ENCODE measurements around the gene BRD3OS.
A peak's percentile ranks its signal among the peaks of the same experiment; 100 is the strongest.

The BRD3OS gene

GRCh38 chr9:133989625-133990365, 35.5 kb upstream of the BRD3OS start:
- no peak for DNase-seq

GRCh38 chr9:133990366-133991213, 34.7 kb upstream of the BRD3OS start:
- DNase-seq = no peak

GRCh38 chr9:133991214-133991921, 33.9 kb upstream of the BRD3OS start:
- no peak for DNase-seq

GRCh38 chr9:133991964-133992779, 33.1 kb upstream of the BRD3OS start, which contains the start of gene VAV2:
Gene VAV2 (minus strand): TSS chr9:133992324. CDS start chr9:133992278, 46 bp downstream.
- peak; percentile 41 to 47 for DNase-seq

- DNase-seq = peak; percentile 67 to 77
These were observed 32.3 kb upstream of the BRD3OS start for GRCh38 chr9:133992780-133993634.

GRCh38 chr9:133993635-133994253, 31.5 kb upstream of the BRD3OS start:
- no peak for DNase-seq

- DNase-seq = peak; percentile 66 to 74
These were observed 30.8 kb upstream of the BRD3OS start for GRCh38 chr9:133994353-133995011.

GRCh38 chr9:133995012-133995896, 30.0 kb upstream of the BRD3OS start:
- no peak for DNase-seq

GRCh38 chr9:133996531-133997520, 28.5 kb upstream of the BRD3OS start:
- no peak for DNase-seq

- DNase-seq = no peak
These were observed 27.7 kb upstream of the BRD3OS start for GRCh38 chr9:133997584-133997983.

GRCh38 chr9:133998915-133999595, 26.2 kb upstream of the BRD3OS start:
- DNase-seq = no peak

GRCh38 chr9:133999851-134000265, 25.4 kb upstream of the BRD3OS start:
- no peak for DNase-seq

- no peak for DNase-seq
These were observed 22.5 kb upstream of the BRD3OS start for GRCh38 chr9:134002796-134003195.

GRCh38 chr9:134003237-134003636, 22.0 kb upstream of the BRD3OS start:
- DNase-seq = no peak

- no peak for DNase-seq
These were observed 21.0 kb upstream of the BRD3OS start for GRCh38 chr9:134004131-134004873.

- no peak for DNase-seq
These were observed 20.4 kb upstream of the BRD3OS start for GRCh38 chr9:134004881-134005280.

- no peak for DNase-seq
These were observed 19.9 kb upstream of the BRD3OS start for GRCh38 chr9:134005381-134005780.

All from CD4-positive, alpha-beta T cell treated with Interleukin-4 for 1 hour (primary cell).